Stimulated activated CD4-positive, alpha-beta T cell treated with anti-CD3 and anti-CD28 coated beads, TNF-alpha, amount 100 ng/mL, for 4 hours (primary cell): Measurements from ENCODE around the gene RSPH3.
"Not testable (repeated sequence)": the region's sequence is repeated elsewhere in the genome, so short reads cannot be mapped to it uniquely, and the experiment has no call there.

Experiments used
- DNase-seq, 3 experiments: peaks; one replicate each; pipeline ENCODE4 v3.0.0-alpha.2; 2020; ENCODE audit warnings: low read depth in 3 of 3

RSPH3 gene

DNA sequence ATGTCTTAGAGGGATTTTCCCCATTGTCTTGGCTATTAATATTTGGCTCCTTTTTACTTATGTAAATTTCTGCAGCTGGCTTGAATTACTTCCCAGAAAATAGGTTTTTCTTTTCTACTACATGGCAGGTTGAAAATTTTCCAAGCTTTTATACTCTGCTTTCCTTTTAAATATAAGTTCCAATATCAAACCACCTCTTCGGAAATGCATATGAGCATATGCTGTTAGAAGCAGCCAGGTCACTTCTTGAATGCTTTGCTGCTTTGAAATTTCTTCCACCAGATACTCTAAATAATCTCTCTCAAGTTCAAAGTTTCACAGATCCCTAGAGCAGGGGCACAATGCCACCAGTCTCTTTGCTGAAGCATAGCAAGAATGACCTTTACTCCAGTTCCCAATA, 25.2 kb upstream of the RSPH3 start:
- not testable (repeated sequence) for DNase-seq

DNA sequence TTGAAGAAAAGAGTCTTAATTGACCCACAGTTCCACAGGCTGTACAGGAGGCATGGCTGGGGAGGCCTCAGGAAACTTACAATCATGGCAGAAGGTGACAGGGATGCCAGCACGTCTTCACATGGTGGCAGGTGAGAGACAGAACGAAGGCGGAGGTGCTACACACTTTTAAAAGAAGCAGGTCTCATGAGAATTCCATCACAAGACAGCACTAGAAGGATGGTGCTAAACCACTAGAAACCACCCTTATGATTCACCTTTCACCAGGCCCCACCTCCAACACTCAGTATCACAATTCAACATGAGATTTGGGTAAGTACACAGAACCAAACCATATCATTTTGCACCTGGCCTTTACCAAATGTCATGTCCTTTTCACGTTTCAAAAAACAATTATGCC, 23.9 kb upstream of the RSPH3 start:
- no peak for DNase-seq

DNA sequence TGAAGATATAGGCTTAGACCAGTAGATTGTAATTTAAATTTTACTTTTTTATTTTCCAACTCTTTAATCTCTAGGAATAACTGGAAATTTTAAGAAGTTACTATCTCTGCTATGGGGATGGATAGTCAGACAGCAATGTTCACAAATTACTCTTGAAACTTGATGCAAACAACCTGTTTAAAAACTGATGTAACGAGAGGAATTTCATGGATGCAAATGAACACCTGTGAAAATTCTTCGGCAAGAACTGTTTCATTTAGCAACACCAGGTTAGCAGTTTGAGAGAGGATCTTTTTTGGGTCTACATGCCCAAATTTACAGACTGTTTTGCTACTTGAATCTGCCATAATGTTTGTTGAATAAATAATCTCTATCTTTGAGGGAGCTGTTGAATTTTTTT, 20.0 kb upstream of the RSPH3 start:
- no peak for DNase-seq

DNA sequence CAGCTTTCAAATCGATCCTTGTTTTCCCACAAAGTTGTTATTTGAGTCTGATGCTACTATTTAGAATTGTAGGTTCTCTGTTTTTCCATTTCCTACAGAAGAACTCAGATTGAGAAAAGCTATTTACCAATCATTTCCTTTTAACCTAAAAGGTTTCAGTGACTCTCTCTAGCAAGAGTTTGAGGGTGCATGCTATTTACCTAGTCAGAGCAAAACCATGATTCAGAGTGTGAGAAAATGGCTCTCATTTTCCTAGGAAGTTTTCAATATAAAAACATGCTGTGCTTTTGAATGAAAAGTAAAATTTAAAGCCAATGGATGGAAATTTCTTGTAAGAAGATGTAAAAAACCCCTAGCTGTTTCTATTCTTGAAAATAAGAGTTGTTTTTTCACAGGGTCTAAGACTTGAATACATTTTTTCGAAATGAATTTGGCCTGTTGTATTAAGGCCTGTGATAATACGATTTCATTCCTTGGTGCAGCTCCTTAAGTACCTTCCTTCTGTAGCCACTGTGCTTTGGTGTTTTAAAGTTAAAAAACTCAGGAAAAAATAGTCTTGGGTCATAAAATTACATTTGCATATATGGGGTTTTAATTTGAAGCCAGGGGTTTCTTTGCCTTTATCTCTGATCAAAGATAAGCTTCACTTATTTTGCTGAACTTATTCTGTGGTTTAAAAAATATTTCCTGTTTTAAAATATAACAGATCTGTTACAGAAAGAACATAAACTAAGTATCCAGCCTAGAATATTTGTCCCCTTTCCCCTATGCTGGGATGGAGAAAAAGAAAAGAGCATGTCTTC, 18.0 kb upstream of the RSPH3 start:
- no peak for DNase-seq

DNA sequence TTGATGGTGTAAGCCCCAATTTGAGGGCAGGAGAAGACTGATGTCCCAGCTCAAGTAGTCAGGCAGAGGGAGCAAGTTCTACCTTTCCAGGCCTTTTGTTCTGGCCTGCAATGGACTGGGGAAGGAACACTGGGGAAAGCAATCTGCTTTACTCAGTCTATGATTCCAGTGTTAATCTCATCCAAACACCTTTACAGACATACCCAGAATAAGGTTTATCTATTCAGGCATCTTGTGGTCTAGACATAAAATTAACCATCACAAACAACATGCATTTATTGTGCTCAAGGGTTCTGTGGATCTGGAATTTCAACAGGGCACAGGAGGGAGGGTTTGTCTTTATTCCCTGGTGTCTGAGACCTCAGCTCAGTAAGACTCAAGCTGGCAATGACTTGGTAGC, 14.4 kb upstream of the RSPH3 start:
- no peak for DNase-seq

DNA sequence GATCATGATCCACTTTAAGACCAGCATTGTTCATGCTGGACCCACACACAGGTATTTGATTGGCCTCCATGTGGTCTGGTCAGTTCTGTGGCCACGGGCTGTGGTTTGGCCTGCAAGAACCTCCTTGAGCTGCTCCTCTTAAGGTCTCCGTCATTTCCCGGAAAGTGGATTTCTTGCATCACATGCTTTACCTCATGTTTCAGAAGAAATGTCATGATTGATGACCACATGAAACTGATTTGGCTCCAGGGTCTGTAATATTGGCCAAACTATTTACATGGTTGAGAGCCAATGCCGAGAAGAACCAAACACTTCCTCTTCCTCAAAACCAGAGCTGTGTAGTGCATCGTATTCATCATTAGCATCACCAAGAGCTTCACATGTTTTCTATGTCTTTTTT, 13.2 kb upstream of the RSPH3 start:
- no peak for DNase-seq

DNA sequence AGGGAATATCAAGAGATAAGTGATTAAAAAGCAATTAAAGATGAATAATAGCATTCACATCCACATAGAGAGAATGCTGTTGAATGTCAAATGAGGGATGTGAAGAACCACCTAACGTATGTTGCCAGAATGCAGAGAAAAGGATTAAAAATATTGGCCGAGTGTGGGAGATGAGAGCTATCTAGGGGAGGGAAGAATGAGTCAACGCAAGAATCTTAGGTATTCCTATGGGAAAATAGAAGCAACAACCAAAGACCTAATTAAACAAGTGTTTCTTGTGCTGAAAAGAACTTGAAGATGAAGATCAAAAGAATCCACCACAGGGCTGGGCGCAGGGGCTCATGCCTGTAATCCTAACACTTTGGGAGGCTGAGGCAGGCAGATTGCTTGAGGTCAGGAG, 12.2 kb upstream of the RSPH3 start:
- DNase-seq, result no peak

DNA sequence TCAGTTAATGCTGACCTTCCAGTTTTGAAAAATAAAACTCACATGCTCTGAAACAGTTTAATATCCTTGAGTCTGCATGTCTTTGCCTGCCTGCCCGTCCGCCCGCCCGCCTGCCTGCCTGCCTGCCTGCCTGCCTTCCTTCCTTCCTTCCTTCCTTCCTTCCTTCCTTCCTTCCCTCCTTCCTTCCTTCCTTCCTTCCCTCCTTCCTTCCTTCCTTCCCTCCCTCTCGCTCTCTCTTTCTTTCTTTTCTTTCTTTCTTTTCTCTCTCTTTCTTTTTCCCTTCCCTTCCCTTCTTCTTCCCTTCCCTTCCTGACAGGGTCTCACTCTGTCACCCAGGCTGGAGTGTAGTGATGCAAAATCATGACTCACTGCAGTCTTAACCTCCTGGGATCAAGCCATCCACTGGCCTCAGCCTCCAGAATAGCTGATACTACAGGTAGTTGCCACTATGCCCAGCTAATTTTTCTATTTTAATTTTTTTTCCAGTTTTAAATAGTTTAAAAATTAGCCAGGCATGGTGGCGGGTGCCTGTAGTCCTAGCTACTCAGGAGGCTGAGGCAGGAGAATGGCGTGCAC, 10.1 kb upstream of the RSPH3 start:
- not testable (repeated sequence) for DNase-seq

DNA sequence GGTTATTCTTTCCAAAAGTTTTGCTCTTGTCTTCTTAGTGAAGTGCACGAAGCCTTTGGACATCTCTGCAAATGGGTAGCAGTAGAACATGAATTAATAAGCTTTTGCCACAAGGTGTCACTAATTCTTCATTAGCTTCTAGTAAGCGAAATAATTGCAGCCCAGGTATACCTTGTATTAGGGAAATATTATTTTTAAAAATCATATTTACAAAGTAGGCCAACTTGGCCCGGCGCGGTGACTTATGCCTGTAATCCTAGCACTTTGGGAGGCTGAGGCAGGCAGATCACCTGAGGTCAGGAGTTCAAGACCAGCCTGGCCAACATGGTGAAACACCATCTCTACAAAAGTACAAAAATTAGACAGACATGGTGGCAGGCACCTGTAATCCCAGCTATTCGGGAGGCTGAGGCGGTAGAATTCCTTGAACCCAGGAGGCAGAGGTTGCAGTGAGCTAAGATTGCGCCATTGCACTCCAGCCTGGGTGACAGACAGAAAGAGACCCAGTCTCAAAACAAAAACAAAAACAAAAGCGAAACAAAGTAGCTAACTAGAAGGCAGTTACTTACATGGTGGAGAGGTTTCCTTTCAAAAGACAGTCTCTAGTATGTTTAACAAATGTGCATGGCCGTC, 8.8 kb upstream of the RSPH3 start:
- no peak for DNase-seq

DNA sequence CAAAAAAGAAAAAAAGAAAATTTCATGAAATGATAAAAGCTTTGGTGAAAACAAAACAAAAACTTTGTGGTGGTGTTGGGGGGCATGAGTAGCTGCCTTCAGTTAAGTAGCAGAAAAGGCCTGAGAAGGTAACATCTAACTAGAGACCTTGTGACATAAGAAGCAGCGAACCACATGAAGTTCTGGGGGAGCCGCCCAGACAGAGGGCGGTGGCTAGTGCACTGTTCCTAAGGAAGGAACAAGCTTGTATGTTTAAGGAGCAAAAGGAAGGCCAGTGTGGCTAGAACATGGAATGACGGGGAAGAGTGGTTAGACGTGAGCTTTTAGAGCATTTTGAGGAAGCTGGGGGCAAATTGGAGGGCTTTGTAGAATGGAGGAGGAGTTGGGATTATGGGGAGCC, 7.5 kb upstream of the RSPH3 start:
- DNase-seq, result no peak

DNA sequence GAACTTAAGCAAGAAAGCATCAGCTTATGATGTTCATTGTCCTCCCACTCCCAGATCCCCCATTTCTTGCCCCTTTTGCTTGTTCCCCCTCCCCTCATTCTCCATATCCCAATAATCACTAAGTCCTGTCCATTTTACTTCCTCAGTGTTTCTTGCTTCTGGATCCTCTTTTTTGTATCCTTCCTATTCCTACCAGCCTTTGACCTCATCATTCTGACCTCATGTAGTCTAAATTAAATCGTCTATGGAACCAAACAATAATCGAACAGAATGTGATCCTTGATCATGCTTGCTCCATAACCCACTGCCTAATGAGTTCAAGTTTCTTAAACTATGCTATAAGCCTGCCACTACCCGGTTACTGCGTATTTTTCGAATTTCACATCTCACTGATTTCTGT, 5.4 kb upstream of the RSPH3 start:
- no peak for DNase-seq

DNA sequence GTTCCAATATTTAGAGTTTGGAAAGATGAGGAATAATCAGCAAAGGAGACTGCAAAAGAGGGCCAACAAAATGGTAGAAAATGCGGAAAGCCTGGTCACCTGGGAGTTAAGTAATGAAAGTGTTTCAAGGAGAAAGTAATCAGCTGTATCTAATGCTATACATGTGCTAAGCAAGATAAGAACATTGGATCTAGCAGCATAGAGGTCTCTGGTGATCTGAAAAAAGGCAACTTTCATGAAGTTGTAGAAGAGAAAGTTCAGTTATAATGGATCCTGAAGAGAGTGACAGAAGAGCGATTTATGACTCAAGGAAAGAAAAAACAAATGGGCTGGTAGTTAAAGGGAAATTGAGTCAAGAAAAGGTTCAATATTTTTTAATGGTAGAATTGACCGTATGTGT, 4.6 kb upstream of the RSPH3 start:
- DNase-seq, result no peak

DNA sequence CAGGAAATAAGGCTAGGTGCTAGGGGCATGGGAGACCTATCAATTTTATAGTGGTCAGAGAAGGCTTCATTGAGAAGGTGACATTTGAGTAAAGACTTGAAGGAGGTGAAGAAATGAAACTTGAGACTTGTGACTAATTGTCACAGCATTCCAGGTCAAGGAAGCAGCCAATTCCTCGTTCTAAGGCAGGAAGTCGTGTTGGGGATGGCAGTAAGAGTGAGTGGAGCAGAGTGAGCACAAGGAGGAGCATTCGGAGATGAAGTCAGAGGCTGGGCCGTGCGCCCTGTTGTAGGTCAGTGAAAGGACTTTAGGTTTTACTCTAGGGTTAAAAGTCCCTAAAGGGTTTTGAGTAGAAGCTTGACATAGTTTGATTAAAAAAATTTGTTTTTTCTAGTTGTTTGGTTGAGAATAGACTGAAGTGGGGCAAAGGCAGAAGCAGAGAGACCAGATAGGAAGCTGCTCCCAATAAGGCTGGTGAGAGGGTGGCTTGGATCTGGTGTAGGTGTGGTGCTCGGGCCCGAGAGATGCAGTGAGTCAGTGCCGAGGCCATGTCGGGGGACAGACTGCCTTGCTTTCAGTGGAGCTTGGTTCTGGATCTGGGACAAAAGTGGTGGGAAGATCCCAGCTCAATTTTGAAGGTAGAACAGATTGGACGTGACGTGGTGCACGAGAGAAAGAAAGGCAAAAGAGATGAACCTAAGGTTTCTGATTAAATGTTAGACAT, 2.6 kb upstream of the RSPH3 start:
- no peak for DNase-seq

DNA sequence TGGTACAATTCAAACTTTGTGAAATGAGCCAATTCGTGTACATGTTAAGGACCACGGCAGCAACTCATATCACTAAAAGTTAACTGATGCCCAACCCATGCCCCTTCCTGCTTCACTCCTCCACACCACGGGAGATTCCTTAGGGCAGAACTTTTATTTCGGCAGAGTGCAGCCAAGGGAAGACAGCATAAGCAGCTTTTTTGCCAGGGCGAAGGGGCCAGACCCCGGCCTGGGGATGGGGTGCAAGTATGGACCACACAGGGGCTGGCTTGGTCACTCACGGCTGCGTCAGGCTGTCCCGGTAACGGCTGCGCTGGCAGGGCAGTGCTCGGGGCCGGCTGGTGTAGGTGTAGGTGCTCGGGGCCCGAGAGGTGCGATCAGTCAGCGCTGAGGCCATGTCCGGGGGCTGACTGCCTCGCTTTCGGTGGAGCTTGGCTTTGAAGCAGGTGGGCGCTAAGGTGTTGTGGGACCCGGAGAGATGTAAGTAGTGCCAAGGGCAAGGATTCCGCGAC, 792 bp downstream of the RSPH3 start:
- no peak for DNase-seq

DNA sequence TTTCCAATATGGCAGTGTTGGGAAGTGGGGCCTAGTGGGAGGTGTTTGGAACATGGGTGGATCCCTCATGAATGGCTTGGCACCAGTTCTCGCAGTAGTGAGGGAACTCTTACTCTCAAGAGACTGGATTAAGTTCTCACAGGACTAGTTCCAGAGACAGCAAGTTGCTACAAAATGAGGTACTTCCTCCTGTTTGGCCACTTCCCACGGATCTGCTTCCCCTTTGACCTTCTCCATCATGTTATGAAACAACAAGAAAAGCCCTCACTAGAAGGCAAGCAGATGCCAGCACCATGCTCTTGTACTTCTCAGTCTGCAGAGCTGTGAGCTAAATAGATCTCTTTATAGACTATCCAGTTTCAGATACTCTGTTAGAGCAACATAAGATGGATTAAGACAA, 3.1 kb downstream of the RSPH3 start:
- DNase-seq, result no peak

DNA sequence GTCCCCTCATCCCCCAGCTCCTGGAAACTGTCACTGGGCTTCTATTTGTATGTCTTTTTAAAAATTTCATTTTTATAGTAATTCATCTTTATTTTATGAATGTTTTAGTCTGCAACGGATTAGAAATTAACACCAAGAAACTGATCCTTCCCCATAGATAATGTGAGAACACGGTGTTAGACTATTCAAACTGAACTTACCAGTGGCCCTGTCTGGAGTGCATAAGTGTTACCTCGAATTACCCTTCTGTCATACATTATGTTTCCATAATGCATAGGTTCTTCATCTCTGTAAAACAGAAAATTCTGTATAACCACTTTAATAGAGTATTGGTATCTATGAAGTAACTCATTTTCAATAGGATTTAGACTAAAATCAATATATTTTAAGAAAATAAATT, 6.4 kb downstream of the RSPH3 start:
- no peak for DNase-seq

DNA sequence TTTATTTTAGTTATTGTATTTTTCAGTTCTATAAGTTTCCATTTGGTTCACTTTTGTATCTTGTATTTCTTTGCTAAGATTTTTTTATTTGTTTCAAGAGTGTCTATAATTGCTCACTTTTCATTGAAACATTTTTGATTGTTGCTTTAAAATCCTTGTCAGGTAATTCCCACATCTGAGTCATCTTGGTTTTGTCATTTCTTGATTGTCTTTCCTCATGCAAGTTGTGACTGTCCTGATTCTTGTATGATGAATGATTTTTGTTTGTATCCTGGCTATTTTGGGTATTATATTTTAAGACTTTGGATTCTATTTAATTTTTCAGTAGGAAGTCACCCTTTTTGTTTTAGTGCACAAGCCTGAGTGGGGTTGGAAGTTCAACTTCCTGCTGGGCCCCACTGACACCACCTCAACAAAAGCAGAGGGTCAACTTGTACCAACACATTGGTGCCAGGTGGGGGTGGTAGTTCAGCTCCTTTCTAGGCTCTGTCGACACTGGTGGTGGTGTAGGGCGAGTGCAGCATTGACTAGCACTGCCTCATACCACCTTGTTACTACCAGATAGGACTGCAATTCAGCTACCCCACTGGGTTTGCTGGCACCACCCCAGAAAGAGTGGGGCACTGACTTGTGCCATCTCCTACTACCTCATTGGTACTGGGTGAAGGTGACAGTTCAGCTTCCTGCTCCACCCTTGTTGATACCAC, 8.8 kb downstream of the RSPH3 start:
- DNase-seq, result no peak

DNA sequence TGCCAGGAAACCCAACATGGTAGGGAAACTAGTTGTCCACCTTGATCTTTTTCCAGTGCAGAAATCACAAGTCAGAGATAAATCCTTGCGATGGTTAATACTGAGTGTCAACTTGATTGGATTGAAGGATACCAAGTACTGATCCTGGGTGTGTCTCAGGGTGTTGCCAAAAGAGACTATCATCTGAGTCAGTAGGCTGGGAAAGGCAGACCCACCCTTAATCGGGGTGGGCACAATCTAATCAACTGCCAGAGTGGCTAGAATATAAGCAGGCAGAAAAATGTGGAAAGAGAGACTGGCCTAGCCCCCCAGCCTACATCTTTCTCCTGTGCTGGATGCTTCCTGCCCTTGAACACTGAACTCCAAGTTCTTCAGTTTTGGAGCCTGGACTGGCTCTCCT, 10.3 kb downstream of the RSPH3 start:
- not testable (repeated sequence) for DNase-seq

DNA sequence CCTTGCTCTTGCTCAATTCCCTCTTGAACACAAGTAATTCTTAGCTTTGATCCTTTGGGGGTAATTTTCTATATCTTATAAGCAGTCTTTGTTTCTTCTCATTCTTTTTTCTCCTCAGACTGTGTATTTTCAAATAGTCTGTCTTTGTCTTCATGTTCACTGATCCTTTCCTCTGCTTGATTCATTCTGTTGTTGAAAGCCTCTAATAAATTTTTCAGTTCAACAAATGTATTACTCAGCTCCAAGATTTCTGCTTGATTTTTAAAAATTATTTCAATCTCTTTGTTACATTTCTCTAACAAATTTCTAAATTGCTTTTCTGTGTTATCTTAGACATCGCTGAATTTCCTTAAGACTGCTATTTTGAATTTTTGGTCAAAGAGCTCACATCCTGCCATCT, 11.5 kb downstream of the RSPH3 start:
- no peak for DNase-seq

DNA sequence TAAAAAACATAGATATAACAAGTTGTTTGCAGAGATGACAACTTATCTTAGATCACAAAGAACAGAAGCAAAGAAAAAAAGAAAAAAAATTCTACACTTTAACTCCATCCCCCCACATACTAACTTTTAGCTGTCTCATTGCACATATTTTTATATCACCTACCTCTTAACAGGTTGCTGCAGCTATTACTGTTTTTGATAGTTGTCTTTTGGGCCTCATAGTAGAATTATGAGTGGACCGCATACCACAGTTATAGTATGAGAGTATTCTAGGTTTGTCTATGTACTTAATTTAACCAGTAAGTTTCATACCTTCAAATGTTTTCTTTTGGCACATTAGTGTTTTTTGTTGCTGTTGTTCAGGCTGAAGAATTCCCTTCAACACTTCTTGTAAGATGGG, 12.3 kb downstream of the RSPH3 start:
- no peak for DNase-seq

DNA sequence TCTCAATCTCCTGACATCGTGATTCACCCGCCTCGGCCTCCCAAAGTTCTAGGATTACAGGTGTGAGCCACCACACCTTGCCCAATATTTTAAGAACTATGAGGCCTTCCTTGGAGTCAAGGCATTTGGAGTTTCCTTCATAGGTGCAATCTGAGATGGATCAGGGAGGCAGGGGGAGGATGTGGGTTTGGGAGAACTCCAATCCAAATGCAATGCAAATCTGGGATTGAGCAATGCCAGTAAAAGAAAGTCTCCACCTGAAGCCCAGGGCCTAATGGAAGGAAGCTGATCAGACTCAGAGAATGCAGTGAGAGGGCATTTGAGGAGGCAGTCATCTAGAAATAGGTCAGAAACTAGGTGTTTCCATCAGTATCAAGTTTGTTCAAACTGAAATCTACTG, 21.2 kb downstream of the RSPH3 start:
- DNase-seq, result no peak

DNA sequence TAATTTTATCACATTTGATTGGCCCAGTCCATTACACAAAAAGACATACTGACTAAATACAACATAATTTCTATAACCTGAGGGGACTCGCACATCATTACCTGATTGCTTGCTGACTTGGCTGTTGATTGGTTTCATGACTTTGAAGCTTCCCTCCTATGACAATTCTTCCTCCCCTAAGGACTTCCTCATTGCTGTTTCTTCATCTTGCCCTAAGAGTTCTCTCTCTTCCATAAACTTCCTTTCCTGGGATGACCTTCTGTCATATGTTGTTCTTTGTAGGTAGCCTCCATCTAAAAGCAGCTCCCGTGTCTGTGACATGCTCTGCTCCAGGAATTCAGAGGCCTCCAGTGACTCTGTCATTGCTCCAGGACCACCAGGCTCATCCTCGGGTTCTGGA, 22.6 kb downstream of the RSPH3 start:
- DNase-seq, result no peak
